Suprapubic skin (tissue), 3 donors: ENCODE measurements around the gene ARMC2.

ENCODE experiments used
- CTCF ChIP-seq, 2 donors: fragments of 200-600 bp in 1 of 2; fragments of 450-650 bp in 1 of 2; sonication (generic) in 1 of 2; IDR thresholded peaks; one replicate each; pipeline ENCODE4 v1.5.1; 2016 to 2019; ENCODE audit warnings: antibody characterized with exemption in 2 of 2, mild to moderate bottlenecking in 1 of 2, moderate library complexity in 1 of 2
- POLR2A ChIP-seq, 2 donors: fragments of 450-650 bp; IDR thresholded peaks; one replicate each; pipeline ENCODE4 v1.6.1; 2017; ENCODE audit warnings: antibody characterized with exemption in 2 of 2, mild to moderate bottlenecking in 2 of 2, moderate library complexity in 2 of 2

GRCh38 chr6:108851756-108852155 is 3.5 kb downstream of the ARMC2 start:
- no peak for TF ChIP-seq CTCF (IDR thresholded peaks at IDR 0.05)
- TF ChIP-seq POLR2A (IDR thresholded peaks at IDR 0.05): no peak
